Measurements from ENCODE around the gene GEMIN2.

GRCh38 chr14:39174560-39175444 is 60.7 kb downstream of the GEMIN2 start, which contains the start of gene PNN:
- TF ChIP-seq POLR2A (IDR thresholded peaks at IDR 0.05; ENCODE audit: low read depth, low read length) (peak; percentile 93), TAF1 (IDR thresholded peaks at IDR 0.05; ENCODE audit: borderline replicate concordance, low read depth, low read length) (peak; percentile 97)
